GM19324 (cell line): Measurements from ENCODE around the gene AGRN.

Experiments
- ATAC-seq: cut with Tn5 transposase; IDR thresholded peaks from one replicate; pipeline ENCODE4 v1.9.1; 2021; ENCODE audit warnings: mild to moderate bottlenecking, moderate library complexity; ENCODE audit not compliant: unreplicated experiment, low FRiP score

The AGRN gene

GRCh38 chr1:1033731-1034438 is 14.0 kb downstream of the AGRN start:
- ATAC-seq: no peak

GRCh38 chr1:1034439-1034781 is 14.5 kb downstream of the AGRN start:
- ATAC-seq: no peak

- ATAC-seq: no peak
Measured at GRCh38 chr1:1035291-1035943, 15.5 kb downstream of the AGRN start.

GRCh38 chr1:1037366-1038327 is 17.7 kb downstream of the AGRN start:
- no peak for ATAC-seq

- no peak for ATAC-seq
Measured at GRCh38 chr1:1038694-1039093, 18.8 kb downstream of the AGRN start.

- ATAC-seq: no peak
Measured at GRCh38 chr1:1039145-1039910, 19.4 kb downstream of the AGRN start.

GRCh38 chr1:1040004-1040991 is 20.4 kb downstream of the AGRN start:
- ATAC-seq: no peak

- ATAC-seq: no peak
Measured at GRCh38 chr1:1041092-1041523, 21.2 kb downstream of the AGRN start.

- no peak for ATAC-seq
Measured at GRCh38 chr1:1041873-1042272, 22.0 kb downstream of the AGRN start.

GRCh38 chr1:1042835-1043234 is 22.9 kb downstream of the AGRN start:
- ATAC-seq: no peak

- ATAC-seq: no peak
Measured at GRCh38 chr1:1043411-1043810, 23.5 kb downstream of the AGRN start.

GRCh38 chr1:1043921-1044320 is 24.0 kb downstream of the AGRN start:
- ATAC-seq: no peak

- ATAC-seq: no peak
Measured at GRCh38 chr1:1044455-1045078, 24.6 kb downstream of the AGRN start.

GRCh38 chr1:1045129-1045528 is 25.2 kb downstream of the AGRN start:
- no peak for ATAC-seq

- no peak for ATAC-seq
Measured at GRCh38 chr1:1046243-1046642, 26.3 kb downstream of the AGRN start.

- no peak for ATAC-seq
Measured at GRCh38 chr1:1046767-1047166, 26.8 kb downstream of the AGRN start.

GRCh38 chr1:1047407-1047806 is 27.5 kb downstream of the AGRN start:
- no peak for ATAC-seq

- no peak for ATAC-seq
Measured at GRCh38 chr1:1047963-1048362, 28.0 kb downstream of the AGRN start.

- no peak for ATAC-seq
Measured at GRCh38 chr1:1048765-1049164, 28.8 kb downstream of the AGRN start.
